ENCODE measurements around the gene MALRD1. TPM values are rescaled to one million over a fixed set of nuclear protein-coding genes. Genes with fewer than 3 reads are reported as not detected.

MALRD1 gene
- total RNA-seq, 1 experiment from 2014 or later, result not detected

DNA sequence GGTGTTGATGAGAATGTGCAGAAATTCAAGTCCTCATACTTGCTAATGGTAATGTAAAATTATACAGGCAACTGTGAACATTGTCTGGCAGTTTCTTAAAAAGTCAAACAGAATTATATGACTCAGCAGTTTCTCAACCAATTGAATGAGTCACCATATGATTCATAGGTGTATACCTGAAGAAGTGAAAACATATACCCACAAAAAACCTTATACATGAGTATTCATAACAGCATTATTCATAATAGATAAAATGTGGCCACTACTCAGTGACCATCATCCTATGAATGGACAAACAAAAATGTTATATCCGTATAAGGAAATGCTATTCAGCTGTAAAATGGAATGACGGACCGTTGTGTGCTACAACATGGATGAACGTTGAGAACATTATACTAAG lies 253.5 kb downstream of the MALRD1 start:
- TF ChIP-seq, protein P1, sequence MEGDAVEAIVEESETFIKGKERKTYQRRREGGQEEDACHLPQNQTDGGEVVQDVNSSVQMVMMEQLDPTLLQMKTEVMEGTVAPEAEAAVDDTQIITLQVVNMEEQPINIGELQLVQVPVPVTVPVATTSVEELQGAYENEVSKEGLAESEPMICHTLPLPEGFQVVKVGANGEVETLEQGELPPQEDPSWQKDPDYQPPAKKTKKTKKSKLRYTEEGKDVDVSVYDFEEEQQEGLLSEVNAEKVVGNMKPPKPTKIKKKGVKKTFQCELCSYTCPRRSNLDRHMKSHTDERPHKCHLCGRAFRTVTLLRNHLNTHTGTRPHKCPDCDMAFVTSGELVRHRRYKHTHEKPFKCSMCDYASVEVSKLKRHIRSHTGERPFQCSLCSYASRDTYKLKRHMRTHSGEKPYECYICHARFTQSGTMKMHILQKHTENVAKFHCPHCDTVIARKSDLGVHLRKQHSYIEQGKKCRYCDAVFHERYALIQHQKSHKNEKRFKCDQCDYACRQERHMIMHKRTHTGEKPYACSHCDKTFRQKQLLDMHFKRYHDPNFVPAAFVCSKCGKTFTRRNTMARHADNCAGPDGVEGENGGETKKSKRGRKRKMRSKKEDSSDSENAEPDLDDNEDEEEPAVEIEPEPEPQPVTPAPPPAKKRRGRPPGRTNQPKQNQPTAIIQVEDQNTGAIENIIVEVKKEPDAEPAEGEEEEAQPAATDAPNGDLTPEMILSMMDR (IDR thresholded peaks at IDR 0.05; ENCODE audit: unreplicated experiment), result no peak
- Mint-ChIP-seq H3K27ac (ENCODE audit: low read depth, unreplicated experiment) (peak overlapping the region; percentile 55), H3K9me3 (ENCODE audit: unreplicated experiment) (no peaks in the 10 kb centered on the region), H3K27me3 (ENCODE audit: insufficient read depth, unreplicated experiment) (no peaks in the 10 kb centered on the region), H3K4me1 (ENCODE audit: insufficient read depth, unreplicated experiment) (peaks cover 16% of the 10 kb centered on the region), H3K4me3 (ENCODE audit: unreplicated experiment) (no peak overlapping the region), H3K36me3 (ENCODE audit: insufficient read depth, unreplicated experiment) (no peaks in the 10 kb centered on the region)
- ChIA-PET POLR2A (no interaction called here), CTCF (interaction anchor here (1.1 kb wide), 1 partner anchor 27 kb away, joined by 3 read pairs; no protein-coding TSS in a partner anchor)
- intact Hi-C loops (cut with micrococcal nuclease), result no loop called here
- DNase-seq (ENCODE audit: unreplicated experiment), result peak; percentile 70
- no TSS peak for BruUV-seq (replicated peaks)

DNA sequence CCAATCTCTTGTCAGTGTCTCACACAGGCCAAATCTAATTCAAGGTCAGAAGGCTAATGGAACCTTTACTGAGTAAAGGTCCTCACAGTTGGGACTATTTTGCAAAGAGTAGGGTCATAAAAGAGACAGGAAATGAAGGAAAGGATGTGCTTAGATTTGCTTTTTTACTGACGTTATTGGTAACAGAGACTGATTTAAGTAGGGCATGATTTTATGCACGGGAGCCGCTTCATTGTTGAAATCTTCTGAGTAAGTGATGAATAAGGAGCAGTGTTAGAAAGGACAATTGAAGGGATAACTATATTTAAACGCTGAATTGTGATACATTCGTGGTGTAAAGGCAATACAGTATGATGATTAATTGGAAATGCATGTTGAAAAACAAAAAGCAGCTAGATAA lies 261.5 kb downstream of the MALRD1 start:
- H3K9me3 Mint-ChIP-seq (ENCODE audit: unreplicated experiment), result no peaks in the 10 kb centered on the region
- no peak overlapping the region for H3K27ac Mint-ChIP-seq (ENCODE audit: low read depth, unreplicated experiment)
- no TSS peak for BruUV-seq (replicated peaks)
- DNase-seq (ENCODE audit: unreplicated experiment), result no peak
- POLR2A ChIA-PET, result no interaction called here
- CTCF ChIA-PET, result no interaction called here
- no peaks in the 10 kb centered on the region for H3K27me3 Mint-ChIP-seq (ENCODE audit: insufficient read depth, unreplicated experiment)
- H3K4me1 Mint-ChIP-seq (ENCODE audit: insufficient read depth, unreplicated experiment), result no peaks in the 10 kb centered on the region
- TF ChIP-seq, protein P1 (IDR thresholded peaks at IDR 0.05; ENCODE audit: unreplicated experiment), result no peak
- H3K4me3 Mint-ChIP-seq (ENCODE audit: unreplicated experiment), result no peak overlapping the region
- intact Hi-C loops (cut with micrococcal nuclease), result no loop called here
- no peaks in the 10 kb centered on the region for H3K36me3 Mint-ChIP-seq (ENCODE audit: insufficient read depth, unreplicated experiment)

DNA sequence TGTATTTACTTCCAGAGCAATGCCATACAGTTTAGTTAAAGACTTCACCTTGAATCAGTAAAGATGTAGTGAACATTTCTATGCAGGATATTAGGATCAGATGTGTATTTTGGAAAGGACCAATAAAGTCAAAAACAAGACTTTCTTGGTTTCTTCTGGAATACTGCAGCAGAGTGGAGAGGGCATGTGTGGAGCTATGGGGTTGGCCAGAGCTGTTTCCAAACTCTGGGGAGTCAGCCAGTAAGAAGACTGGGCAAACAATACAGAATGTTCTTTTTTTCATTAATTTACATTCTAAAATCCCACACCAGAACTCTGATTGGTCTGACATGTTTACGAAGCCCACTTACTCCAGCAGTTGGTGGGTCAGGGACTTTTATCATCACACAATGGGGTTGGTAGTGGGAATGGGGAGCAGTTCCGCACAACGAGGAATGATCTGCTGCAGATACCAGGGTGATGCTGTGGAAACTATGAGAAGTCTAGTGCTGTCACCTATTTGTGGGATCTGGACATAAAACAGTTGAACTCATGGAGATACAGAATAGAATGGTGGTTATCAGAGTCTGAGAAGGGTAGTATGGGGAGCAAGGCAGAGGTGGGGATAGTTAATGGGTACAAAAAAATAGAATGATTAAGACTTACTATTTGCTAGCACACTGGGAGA lies 267.7 kb downstream of the MALRD1 start:
- no peak for DNase-seq (ENCODE audit: unreplicated experiment)
- CTCF ChIA-PET, result interaction anchor here (0.5 kb wide), 1 partner anchor 282 kb away, joined by 3 read pairs; no protein-coding TSS in a partner anchor
- Mint-ChIP-seq H3K27me3 (ENCODE audit: insufficient read depth, unreplicated experiment) (no peaks in the 10 kb centered on the region), H3K4me3 (ENCODE audit: unreplicated experiment) (no peak overlapping the region), H3K9me3 (ENCODE audit: unreplicated experiment) (no peaks in the 10 kb centered on the region), H3K36me3 (ENCODE audit: insufficient read depth, unreplicated experiment) (peaks cover 7% of the 10 kb centered on the region), H3K27ac (ENCODE audit: low read depth, unreplicated experiment) (no peak overlapping the region), H3K4me1 (ENCODE audit: insufficient read depth, unreplicated experiment) (no peaks in the 10 kb centered on the region)
- POLR2A ChIA-PET, result no interaction called here
- TF ChIP-seq, protein P1 (IDR thresholded peaks at IDR 0.05; ENCODE audit: unreplicated experiment), result no peak
- BruUV-seq (replicated peaks), result no TSS peak
- intact Hi-C loops (cut with micrococcal nuclease), result no loop called here

DNA sequence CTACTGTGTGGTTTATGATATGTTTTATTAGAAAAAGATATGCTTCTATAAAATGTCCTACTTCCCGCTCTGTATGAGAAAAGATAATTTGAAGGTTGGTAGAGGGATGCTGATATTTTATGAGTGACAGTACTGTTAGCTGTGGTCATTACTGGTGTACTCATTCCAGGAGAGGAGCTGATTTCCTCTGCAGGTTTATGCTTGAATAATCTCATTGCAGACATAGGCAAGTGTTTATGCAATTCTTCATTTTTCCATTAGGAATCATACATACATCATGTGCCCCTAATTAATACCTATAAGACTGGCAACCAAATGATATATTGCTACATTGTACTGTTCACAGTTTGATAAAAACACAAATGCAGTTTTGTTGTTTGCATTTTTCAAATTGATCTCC lies 269.4 kb downstream of the MALRD1 start:
- intact Hi-C loops (cut with micrococcal nuclease), result no loop called here
- TF ChIP-seq, protein P1 (IDR thresholded peaks at IDR 0.05; ENCODE audit: unreplicated experiment), result no peak
- CTCF ChIA-PET, result no interaction called here

More for the DNA sequence above, 269.4 kb downstream of the MALRD1 start:
- no TSS peak for BruUV-seq (replicated peaks)
- Mint-ChIP-seq H3K27me3 (ENCODE audit: insufficient read depth, unreplicated experiment) (no peaks in the 10 kb centered on the region), H3K27ac (ENCODE audit: low read depth, unreplicated experiment) (no peak overlapping the region), H3K9me3 (ENCODE audit: unreplicated experiment) (no peaks in the 10 kb centered on the region), H3K4me1 (ENCODE audit: insufficient read depth, unreplicated experiment) (no peaks in the 10 kb centered on the region), H3K36me3 (ENCODE audit: insufficient read depth, unreplicated experiment) (peaks cover 7% of the 10 kb centered on the region), H3K4me3 (ENCODE audit: unreplicated experiment) (no peak overlapping the region)
- POLR2A ChIA-PET, result no interaction called here
- DNase-seq (ENCODE audit: unreplicated experiment), result no peak

Data from MCF 10A (cell line).